ENCODE data around the gene CNTNAP5. TPM values are rescaled to one million over a fixed set of nuclear protein-coding genes. Genes with fewer than 3 reads are reported as not detected.

Gene CNTNAP5
- total RNA-seq, 1 donor from 2014 or later, result not detected

- Histone ChIP-seq H3K27me3 (ENCODE audit: control insufficient read depth, insufficient read depth, low read length) (no peaks in the 10 kb centered on the region), H3K36me3 (ENCODE audit: control insufficient read depth, insufficient read depth, low read length) (no peaks in the 10 kb centered on the region), H3K4me3 (ENCODE audit: low read depth, low read length) (no peak overlapping the region)
- TF ChIP-seq CTCF (IDR thresholded peaks at IDR 0.05; ENCODE audit: insufficient read depth, low read length, severe bottlenecking), result no peak
- DNase-seq (ENCODE audit: low read depth) (no peak), FAIRE-seq (no peak)
Observed at GRCh38 chr2:124796647-124797046, 771.6 kb downstream of the CNTNAP5 start.

DNA sequence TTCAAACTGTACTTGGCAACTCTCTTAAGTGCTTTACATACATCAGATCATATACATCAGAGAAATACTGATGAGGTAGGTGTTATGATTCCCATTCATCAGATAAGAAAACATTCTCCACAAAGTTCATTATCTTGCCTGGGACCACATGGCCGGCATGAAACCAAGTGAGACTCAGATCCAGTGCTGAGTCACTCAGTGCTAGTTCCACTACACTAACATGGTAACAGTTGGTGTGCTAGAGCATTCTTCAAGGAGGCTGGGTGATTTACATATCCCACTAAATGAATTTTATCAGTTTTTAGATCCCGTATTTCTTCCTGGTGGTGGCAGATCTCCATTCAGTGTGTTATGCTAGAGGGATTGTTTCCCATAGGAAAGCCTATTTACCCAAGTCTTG is 772.0 kb downstream of the CNTNAP5 start:
- TF ChIP-seq CTCF (IDR thresholded peaks at IDR 0.05; ENCODE audit: insufficient read depth, low read length, severe bottlenecking), result no peak
- H3K27me3 ChIP-seq (ENCODE audit: control insufficient read depth, insufficient read depth, low read length), result no peaks in the 10 kb centered on the region
- no peaks in the 10 kb centered on the region for H3K36me3 ChIP-seq (ENCODE audit: control insufficient read depth, insufficient read depth, low read length)
- no peak overlapping the region for H3K4me3 ChIP-seq (ENCODE audit: low read depth, low read length)
- DNase-seq (ENCODE audit: low read depth), result no peak
- FAIRE-seq, result no peak

- no peak for DNase-seq (ENCODE audit: low read depth)
- no peak for FAIRE-seq
Observed at GRCh38 chr2:124798551-124798950, 773.5 kb downstream of the CNTNAP5 start.

DNA sequence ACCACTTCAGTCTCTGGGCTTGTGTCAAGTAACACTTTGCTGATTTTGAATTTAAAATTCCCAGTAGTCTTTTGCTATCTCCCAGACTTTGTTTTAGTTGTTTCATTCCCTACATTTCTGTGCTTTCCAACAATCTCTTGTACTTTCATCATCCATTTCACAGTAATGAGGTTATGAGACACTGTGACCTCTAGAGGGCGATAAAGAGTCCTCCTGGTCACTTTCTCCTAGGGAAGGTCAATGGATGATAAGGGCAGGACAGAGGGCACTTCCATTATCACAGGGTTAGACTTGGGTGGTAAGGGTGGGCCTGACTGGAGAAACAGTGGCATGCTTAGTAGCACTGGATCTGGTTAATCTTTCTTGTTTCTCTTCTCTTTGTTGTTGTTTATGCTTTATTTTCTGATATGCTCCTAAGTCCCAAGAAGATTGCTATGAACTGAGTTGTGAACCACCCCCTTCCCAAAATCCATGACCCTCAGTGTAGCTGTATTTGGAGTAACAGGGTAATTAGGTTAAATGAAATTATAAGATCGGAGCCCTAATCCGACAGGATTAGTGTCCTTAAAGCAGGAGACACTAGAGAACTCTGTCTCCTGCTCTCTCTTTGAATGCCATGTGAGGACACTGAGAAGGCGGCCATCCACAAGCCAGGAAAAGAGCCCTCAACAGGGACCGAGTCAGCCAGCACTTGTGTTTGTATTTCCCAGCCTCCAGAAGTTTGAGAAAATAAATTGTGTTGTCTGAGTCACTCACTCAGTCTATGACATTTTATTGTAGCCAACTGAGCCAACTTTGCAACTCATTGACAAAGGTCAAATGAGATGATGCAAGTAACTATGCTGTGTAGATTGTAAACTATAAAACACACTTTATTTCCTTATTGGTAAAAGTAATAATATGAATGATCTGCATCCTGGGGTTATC is 779.2 kb downstream of the CNTNAP5 start:
- TF ChIP-seq CTCF (IDR thresholded peaks at IDR 0.05; ENCODE audit: insufficient read depth, low read length, severe bottlenecking), result peak; percentile 58
- H3K4me3 ChIP-seq (ENCODE audit: low read depth, low read length), result no peak overlapping the region
- H3K36me3 ChIP-seq (ENCODE audit: control insufficient read depth, insufficient read depth, low read length), result no peaks in the 10 kb centered on the region
- no peaks in the 10 kb centered on the region for H3K27me3 ChIP-seq (ENCODE audit: control insufficient read depth, insufficient read depth, low read length)
- DNase-seq (ENCODE audit: low read depth), result peak; percentile 32
- FAIRE-seq, result peak; percentile 64

More at GRCh38 chr2:124798551-124798950, 773.5 kb downstream of the CNTNAP5 start:
- no peaks in the 10 kb centered on the region for H3K27me3 ChIP-seq (ENCODE audit: control insufficient read depth, insufficient read depth, low read length)
- no peaks in the 10 kb centered on the region for H3K36me3 ChIP-seq (ENCODE audit: control insufficient read depth, insufficient read depth, low read length)
- no peak overlapping the region for H3K4me3 ChIP-seq (ENCODE audit: low read depth, low read length)
- TF ChIP-seq CTCF (IDR thresholded peaks at IDR 0.05; ENCODE audit: insufficient read depth, low read length, severe bottlenecking), result no peak

GRCh38 chr2:124805060-124805459 is 780.0 kb downstream of the CNTNAP5 start:
- FAIRE-seq, result no peak
- no peak overlapping the region for H3K4me3 ChIP-seq (ENCODE audit: low read depth, low read length)
- no peaks in the 10 kb centered on the region for H3K36me3 ChIP-seq (ENCODE audit: control insufficient read depth, insufficient read depth, low read length)
- H3K27me3 ChIP-seq (ENCODE audit: control insufficient read depth, insufficient read depth, low read length), result no peaks in the 10 kb centered on the region
- TF ChIP-seq CTCF (IDR thresholded peaks at IDR 0.05; ENCODE audit: insufficient read depth, low read length, severe bottlenecking), result no peak
- no peak for DNase-seq (ENCODE audit: low read depth)

Data from bronchial epithelial cell (primary cell).